Fibroblast of skin of right biceps (primary cell): ENCODE data around the gene AKAP5.

ENCODE experiments used
- DNase-seq: peaks from one replicate; pipeline ENCODE4 v3.0.0-alpha.2; 2013

The AKAP5 gene

DNA sequence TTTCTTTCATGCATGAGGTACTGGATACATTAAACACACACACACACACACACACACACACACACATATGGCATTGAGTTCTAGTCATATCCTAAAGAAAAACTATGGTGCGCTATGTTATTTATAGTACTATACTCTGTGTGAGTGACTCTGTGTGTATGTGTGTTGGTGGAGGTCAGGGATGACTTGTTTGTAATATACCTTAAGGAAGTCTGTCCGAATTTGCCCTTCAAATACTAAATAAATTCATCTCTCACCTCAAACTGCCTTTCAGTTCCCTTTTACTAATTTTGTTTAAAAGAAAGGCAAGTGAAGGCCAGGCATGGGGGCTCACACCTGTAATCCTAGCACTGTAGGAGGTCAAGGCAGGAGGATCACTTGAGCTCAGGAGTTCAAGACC, 2.1 kb upstream of the AKAP5 start:
- no peak for DNase-seq

DNA sequence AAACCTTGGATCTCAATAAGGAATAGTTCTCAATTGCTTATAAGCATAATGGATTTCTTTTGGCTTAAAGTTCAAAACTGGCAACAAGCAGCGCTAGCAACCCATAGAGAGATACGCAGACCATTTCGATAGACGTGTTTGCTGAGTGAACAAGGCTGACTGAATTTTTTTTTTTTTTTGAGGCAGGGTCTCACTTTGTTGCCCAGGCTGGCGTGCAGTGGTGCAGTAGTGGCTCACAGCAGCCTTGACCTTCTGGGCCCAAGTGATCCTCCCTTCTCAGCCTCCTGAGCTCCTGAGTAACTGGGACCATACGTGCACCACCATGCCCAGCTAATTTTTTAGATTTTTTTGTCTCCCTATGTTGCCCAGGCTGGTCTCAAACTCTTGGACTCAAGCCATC, 1.4 kb upstream of the AKAP5 start:
- DNase-seq, result no peak

DNA sequence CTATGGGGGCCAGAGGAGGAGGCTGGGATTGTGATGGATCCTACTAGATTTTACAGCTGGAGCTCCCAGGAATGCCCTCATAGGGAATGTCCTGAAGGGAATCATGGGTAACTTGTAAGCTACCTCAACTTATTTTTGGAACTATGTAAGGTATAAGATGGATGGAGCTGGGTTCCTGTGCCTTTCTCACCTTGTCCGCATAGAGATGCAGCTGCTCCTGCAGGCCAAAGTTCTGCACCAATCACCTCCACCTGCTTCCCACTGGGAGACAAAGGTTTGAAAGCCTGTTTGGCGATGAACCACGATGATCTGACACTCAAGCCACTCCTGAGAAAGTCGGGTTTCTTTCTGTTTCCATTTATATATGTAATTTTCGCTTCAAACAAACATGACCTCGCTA, 648 bp upstream of the AKAP5 start:
- DNase-seq, result no peak

DNA sequence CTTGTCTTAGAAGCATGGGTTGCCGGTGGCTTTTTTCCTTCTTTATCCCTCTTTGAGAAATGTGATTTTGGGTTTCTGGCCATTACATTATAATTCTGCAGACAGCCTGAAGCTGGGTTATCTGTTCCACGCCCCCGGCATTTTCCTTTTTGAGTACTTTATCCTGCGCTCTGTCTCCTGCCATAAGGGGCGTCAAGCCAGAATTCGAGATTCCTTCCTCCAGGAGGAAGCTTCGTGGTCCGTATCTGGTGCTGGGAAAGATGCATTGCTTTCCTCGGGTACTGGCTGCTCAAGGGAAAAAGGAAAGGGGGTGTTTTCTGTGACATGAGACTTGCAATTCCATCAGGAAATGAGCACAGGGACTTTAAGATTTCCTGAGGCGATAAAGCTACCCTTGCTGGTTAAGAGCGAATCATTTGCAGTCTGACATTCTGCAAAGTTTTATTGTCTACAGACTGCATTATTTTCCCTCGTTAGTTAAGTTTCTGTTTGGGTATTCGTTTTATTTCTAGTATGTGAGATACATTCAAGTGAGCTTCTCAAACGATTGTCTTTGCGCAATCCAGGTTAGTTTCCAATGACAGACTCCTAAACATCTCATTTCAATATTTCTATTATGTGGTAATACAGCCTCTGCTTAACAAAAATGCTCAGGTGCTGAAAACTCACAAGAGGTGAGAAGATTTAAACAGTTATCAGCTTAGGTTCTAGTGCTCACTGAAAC, 694 bp downstream of the AKAP5 start:
- DNase-seq, result peak; percentile 65

DNA sequence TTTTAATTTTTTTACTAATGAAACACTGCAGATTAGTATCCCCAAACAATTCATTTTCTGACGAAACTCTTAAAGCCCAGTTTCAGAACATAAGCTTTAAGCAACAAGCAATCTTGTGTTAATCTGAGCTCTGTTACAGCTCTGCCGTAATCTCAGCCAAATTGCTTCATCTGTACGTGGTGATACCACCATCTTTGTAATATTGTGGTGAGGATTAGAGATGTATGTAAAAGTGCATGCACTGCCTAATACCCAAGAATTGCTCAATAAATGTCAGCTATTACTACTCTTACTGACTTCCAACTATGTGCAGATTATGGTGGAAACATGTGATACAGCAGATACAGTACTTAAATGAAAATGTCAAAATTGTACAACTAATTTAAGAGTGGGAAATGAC, 1.8 kb downstream of the AKAP5 start:
- DNase-seq, result no peak

DNA sequence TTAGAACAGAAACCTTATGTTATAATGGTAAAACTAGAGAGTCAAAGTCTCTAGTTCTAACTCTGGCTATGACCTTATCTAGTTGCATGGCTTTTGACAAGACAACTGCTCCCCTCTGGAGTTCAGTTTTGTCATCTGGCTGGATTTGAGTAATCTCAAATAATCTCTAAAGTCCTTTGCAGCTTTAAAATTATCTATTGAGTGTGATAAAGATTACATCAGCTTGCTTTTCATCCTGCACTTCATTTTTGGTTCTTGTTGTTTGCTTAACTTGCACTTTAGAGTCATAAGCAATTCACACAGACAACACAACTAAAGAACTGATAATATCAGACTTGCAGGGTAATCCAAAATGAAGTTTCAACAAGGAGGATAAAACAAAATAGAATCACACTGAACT, 2.3 kb downstream of the AKAP5 start:
- no peak for DNase-seq

DNA sequence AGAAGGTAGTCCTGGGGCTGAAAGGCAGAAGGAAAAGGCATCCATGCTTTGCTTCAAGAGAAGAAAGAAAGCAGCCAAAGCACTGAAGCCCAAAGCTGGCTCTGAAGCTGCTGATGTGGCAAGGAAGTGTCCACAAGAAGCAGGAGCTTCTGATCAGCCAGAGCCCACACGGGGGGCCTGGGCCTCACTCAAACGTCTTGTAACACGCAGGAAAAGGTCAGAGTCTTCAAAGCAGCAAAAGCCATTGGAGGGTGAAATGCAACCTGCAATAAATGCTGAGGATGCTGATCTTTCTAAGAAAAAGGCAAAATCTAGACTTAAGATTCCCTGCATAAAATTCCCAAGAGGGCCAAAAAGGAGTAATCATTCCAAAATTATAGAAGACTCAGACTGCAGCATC, 3.2 kb downstream of the AKAP5 start:
- DNase-seq, result no peak

DNA sequence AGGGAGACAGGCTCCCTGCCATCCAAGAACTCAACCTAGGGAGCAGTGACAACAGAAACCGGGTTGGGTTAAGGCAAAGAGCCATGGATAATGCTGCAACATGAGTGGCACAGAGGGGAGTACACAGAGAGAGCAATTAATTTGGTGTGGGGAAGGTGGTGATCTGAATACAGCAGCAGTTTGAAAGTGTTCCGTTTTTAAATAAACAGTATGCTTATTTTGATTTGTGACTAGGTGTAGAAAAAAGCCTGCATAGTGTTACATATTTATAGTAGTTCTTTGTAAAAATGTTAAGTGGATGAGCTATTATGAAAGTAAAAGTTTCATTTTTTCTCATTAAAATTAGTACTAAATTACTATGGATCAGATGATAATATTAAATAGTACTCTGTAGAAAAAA, 8.7 kb downstream of the AKAP5 start:
- no peak for DNase-seq

DNA sequence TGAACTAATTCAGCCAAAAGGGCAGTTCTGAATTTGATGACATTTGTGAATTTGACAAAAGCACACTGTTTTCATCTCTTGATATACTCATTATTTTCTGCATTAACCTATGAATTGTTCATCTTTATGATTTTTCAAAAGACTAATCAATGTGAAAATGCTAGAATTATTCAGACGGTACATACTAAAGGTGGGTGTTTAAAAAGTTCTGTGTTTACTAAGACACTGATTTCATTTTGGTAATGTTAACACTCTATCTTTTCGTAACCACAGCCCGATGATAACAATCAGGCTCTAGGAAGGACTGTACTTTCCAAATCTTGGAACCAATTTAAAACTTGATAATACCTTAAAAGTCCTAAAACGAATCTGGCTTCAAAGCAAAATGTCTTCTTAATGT, 9.4 kb downstream of the AKAP5 start:
- no peak for DNase-seq

DNA sequence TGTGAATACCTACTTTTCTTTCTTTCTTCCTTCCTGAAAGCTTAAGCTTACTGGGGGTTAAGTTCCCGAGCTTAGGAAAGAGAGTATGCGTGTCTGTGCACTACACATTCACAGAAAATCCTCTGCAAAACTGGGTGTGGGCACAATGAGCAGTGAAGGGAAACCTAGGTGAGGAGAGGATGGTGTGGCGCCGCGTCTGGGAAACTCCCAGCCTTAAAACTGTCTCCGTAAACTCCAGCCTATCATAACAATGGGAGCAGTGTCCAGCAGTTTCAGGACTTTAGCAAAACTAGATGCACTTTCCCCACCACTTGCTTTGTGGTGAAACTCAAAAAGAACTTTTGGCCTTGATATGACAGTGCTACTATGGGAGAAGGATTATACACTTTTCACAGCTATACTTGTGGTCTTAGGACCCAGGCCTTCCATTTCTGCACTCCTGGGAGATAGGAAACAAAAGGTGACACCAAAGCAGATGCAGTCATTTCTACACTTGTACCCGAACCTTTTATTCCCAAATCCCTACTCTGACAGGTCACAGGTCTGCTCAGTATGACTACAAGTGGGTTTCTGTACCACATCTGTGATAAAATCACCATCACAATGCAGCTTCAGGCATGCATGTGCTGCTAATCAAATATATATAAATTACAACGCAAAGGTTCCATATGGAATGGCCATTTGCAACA, 10.4 kb downstream of the AKAP5 start:
- no peak for DNase-seq

DNA sequence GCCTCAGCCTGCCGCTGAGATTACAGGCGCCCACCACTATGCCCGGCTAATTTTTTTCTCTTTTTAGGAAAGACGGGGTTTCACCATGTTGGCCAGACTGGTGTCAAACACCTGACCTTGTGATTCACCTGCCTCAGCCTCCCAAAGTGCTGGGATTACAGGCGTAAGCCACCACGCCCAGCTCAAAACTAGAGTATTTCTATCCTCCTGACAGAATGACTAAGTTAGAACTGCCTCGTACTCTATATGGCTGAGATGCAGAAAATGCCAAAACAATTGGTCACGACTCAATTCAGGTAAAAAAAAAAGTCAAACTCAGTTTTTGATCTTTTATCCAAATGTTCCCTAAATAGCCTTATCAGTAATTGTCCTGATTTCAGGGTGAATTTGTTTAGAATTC, 11.1 kb downstream of the AKAP5 start:
- DNase-seq, result no peak

DNA sequence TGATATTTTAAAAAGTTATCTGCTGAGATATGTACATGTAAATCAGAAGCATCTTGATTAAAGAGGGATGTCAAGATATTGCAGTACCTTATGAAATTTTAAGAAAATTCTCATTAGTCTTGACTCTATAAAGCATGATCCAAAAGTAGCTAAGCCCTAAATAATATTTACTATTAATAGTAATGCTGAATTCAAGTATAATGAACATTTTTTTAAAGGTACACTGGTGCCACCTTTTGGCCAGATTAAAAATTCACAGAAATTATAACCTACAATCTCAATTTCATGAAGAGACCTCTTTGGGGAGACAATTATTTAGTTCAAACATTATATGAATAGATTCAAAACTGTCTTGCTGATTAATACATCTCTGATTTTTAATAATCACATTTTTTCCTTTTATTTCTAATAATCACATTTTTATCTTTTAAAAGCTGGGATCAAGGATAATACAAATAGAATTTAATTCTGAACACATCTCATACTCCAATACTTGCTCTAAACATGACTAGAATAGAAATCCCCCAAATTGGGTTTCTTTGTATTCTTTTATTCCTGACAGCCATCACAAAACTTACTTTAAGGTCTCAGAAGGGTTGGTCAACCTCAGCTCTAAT, 13.4 kb downstream of the AKAP5 start:
- peak; percentile 36 for DNase-seq

DNA sequence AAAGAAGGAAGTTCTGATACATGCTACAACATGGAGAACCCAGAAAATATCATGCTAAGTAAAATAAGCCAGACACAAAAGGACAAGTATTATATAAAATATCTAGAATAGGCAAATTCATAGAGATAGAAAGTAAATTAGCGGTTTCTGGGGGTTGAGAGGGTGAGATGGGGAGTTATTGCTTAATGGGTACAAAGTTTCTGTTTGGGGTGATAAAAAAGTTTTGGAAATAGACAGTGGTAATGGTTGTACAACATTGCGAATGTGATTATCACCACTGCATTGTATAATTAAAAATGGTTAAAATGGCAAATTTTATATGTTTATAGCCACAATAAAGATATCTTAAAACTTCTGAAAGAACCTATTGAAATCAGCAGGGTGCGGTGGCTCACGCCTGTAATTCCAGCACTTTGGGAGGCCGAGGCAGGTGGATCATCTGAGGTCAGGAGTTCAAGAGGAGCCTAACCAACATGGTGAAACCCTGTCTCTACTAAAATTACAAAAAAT, 23.3 kb downstream of the AKAP5 start:
- no peak for DNase-seq

DNA sequence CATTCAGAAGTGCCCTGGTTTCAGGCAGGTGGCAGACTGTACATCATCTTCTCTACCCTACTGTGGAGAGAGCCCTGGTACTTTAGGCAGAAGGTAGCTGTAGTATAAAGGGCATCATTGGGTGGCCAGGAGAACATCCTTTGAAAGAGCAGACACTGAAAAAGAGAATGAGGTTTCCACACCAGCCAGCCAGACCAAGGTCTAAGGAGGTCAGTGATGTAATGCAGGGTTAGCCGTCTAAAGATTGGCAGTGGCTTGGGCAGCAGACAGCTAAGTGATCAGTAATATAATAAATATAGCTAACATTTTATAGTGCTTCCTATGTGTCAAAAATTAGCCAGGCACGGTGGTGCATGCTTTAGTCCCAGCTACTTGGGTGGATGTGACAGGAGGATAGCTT, 26.3 kb downstream of the AKAP5 start:
- DNase-seq, result no peak

DNA sequence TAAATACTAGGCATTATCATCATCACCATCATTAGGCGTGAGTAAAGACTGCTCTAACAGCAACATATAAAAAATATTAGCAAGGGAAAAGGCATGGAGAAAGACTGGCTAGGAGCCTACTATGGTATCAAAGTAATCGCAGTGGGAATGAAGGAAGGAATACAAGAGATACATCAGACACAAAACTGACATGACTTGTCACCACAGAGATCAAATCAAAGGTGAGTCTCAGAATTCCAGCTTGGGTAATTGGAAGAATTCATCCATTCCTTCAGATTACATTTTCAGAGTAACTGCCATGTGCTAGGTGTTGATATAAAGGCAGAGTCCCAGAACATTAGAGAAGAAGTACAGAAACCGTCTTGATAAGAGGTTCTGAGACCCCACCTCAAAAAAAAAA, 28.2 kb downstream of the AKAP5 start:
- DNase-seq, result no peak

DNA sequence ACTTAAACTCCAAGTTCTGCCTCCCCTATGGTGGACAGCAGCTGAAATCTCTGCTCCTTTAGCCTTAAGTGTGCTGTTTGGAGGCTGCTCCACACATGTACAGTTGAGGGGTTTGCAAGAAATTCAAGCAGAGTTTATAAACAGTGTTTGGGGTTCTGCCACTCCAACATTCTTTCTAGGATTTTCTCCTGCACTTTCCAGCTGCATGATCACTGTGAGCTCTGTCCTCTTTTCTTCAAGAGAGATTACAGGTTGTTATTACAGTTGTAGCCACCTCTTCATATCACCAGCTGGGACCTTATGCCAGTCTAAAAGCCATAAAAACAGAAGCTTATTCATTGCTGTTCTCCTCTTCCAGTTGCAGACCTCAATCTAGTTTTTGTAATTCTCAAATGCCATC, 30.0 kb downstream of the AKAP5 start:
- no peak for DNase-seq

DNA sequence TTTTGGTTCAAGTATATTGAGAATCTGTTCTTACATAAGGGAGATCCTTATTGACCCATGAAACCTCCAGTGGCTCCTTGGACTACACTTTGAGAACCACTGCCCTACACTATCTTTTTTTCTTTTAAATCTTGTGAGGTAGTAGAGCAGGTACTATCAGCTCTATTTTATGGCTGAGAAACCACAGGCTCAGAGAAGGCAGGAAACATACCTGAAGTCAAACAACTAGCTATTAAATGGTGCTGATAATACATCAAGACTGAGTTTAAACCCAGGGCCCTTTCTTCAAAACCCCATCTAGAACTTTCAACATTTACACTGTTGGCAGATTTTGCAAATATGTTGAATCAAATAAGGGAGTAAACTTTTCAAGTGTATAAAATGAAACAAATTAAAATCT, 31.5 kb downstream of the AKAP5 start:
- DNase-seq, result no peak

DNA sequence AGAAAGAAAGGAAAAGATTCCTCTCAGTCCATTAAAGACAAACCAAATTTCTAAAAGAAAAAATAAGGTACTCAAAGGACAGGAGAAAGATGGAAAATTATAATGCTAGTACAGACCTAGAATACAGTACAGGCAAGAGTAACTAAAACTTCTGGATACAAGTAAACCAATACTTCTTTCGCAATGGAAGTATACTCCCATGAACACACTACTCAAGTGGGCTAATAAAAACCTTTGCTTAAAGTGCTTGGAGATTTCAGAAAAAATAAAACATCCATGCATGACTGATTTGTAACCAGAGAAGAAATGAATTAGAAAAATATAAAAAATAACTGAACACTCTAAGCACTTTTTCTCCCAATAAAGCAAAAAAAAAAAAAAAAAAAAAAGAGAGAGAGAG, 34.8 kb downstream of the AKAP5 start:
- DNase-seq, result no peak

DNA sequence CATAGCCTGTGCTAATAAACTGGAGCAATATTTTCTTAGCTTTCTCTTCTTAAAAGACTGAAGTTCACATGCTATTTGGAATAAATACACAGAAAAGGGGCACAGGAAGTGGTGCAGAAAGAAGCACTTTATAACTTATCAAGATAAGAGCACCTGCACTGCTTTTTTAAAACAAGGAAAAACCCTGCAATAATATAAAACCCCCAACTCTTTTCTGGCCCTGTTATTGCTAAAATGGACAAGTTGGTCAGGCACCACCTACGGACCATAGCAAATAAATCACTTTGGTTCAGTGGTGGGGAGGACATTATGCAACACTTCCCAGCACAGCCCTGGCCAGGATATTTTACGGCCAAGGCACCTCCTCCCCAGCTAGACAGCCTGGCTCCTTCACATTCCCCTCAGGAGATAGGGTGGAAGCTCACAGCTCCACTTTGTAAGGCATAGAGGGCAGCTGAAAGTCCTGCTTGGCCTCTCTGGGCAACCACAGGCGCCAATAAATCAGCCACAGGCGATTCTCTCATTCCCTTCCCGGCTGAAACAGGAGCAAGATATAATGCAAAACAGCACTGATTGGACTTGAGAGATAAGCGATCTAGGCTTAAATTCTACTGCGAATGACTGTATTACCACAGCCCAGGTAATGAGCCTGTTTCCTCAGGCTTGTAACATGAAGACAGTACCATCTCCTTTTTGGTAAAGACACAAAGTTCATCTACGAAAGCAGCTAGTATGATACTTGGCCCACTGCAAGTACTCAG, 36.3 kb downstream of the AKAP5 start:
- peak; percentile 74 for DNase-seq

DNA sequence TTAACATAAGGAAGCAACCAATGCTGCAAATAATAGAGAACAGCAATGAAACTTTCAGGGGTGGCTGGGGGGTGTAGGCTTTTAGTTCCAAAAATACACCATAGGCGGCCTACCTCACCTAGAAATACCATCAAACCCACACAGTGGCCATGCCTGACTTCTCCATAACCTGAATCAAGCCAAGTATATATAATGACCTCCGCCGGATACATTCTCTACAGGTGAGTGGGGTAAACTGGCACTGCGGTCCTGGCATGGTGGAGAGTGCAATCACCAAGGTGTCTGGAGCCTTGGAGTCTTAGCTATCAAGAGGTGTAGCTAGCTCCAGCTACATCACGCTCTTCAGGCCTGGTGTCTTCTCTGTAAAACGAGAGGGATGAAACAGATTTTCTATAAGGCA, 37.2 kb downstream of the AKAP5 start:
- DNase-seq, result no peak

DNA sequence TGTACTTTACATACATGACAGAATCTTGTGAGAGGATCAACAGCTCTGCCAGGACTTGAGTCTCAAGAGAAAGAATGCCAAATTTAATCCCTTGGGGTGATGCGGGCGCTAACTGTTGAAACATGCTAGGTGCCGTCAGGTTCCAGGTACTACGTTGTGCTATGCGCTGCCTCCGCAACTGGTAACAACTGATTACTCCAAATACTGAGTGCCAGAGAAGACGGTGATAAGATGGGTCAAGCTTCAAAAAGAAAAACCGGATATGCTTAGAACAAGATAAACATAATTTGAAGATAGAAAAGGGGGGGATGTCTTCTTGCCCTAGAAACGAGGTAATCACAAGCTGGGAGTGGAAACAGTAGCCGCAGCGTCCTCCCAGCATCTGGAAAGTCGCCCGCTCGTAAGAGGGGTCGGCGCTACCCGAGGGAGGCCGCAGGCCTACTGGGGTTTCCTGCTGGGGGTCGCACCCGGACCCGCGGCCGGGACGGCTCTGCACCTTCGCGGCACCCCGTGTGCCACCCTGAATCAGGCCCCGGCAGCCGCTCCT, 37.7 kb downstream of the AKAP5 start:
- no peak for DNase-seq

DNA sequence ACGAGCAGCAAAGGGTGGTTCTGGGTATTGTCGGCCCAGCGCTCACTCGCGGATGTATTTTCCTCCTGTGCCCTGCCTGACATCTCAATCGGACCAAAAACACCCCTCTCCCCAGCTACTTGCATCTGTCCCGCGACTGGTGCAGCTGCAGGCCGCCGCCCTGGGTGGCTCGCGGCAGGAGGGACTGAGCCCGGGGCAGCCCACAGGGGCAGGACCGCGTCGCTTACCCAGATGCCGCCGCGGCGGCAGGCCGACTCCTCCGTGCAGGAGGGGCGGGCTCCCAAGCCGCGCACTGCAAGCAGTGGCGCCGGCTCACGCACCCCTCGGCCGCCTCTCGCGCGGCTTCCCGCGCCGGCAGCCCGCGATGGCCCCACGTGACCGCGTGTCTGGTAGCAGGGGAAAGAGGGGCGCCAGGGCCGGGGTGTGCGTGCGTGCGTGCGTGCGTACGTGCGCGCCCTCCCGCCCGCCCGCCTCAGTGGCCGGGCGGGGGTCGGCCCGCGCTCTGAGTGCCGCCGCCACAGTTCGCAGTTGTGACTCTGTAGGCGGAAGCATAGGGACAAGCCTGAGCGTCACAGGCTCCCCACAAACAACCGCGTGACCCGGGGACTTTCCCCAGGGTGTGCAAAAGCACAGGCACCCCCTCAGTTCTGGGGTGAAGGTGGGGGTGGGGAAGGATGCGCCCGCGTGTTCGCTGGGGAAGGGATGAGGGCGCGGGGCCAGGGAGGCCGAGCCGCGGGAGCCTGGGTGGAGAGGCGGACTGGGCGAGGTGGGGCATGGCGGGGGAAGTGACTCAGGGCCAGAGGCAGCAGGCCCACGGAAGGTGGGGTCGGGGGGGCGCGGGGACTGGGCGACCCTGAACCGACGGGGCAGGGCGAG, 38.4 kb downstream of the AKAP5 start, which contains the start of gene ZBTB25:
ZBTB25 (minus strand) TSS at position 405 of the 876 bp plus-strand sequence. CDS start 13,305 bp downstream, outside the sequence.
- DNase-seq, result peak; percentile 96
